HG02852 (cell line): ENCODE measurements around the gene TCTN1.
A peak's percentile ranks its signal among the peaks of the same experiment; 100 is the strongest.

ENCODE experiments used
- ATAC-seq: cut with Tn5 transposase; IDR thresholded peaks from one replicate; pipeline ENCODE4 v1.9.1; 2021; ENCODE audit warnings: mild to moderate bottlenecking, moderate library complexity; ENCODE audit not compliant: unreplicated experiment

The TCTN1 gene

GRCh38 chr12:110677982-110678381 is 64.1 kb downstream of the TCTN1 start:
- ATAC-seq: no peak

DNA sequence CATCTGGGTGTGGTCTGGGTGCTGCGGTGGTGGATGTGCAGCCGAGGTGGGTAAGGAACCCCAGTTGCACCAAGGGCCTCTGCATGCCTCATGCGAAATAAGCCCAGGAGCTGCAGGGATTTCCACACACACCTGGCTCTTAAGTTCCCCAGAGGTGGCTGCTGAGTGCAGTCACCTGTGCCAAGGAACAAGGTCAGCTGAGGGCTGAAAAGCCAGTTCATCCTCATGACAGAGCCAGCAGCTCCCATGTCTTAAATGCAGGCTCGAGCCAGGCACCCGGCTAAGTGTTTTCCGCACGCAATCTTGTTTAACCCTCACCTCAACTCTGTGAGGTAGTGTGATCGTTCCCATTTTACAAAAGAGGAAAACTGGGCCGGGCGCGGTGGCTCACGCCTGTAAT is 65.3 kb downstream of the TCTN1 start:
- no peak for ATAC-seq

DNA sequence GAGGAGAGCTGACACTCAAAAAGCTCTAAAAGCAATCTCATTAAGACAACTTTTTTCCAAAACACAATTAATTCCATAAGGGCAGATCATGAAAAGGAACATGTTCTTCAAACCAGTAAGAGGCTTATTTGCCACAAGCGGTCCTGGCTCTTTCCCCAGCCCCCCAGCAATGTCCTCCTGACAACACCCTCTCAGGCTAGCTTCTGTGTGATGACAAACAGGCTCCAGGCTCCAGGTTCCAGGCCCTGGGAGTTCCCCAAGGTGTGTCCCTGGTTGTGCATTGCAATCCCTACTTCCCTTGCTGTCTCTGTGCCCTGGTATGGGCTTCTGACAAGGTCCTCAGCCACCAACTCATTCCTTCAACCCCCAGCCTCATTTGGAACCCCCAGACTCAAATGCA is 66.1 kb downstream of the TCTN1 start:
- no peak for ATAC-seq

GRCh38 chr12:110683888-110684287 is 70.0 kb downstream of the TCTN1 start:
- no peak for ATAC-seq

- ATAC-seq: no peak
Measured at GRCh38 chr12:110684312-110684836, 70.4 kb downstream of the TCTN1 start.

DNA sequence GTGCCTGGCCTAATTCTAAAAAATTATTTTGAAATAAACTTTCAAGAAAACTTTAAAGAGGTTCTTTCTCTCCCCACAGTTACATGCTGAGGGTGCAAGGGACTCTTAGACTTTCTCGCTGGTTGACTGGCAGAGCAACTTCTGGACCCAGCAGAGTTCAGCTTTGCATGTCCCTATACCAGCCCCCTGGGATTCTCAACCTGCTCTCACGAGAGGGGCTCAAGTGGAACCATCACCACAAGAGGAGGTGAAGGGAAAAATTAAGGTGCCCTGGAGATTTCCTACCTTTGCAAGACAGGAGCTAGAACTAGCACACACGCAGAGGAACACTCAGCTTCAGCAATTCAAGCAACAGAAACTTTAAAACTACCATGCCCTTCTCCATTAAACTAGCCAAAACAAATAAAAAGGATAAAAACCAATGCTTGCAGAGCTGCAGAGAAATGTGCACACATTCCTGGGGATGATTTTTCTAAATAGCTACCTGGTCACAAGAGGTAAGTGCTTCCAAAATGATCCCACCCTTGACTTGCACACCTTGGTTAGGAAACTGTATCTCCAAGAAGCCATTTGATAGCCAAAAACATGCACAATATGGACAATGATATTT is 72.5 kb downstream of the TCTN1 start:
- no peak for ATAC-seq

DNA sequence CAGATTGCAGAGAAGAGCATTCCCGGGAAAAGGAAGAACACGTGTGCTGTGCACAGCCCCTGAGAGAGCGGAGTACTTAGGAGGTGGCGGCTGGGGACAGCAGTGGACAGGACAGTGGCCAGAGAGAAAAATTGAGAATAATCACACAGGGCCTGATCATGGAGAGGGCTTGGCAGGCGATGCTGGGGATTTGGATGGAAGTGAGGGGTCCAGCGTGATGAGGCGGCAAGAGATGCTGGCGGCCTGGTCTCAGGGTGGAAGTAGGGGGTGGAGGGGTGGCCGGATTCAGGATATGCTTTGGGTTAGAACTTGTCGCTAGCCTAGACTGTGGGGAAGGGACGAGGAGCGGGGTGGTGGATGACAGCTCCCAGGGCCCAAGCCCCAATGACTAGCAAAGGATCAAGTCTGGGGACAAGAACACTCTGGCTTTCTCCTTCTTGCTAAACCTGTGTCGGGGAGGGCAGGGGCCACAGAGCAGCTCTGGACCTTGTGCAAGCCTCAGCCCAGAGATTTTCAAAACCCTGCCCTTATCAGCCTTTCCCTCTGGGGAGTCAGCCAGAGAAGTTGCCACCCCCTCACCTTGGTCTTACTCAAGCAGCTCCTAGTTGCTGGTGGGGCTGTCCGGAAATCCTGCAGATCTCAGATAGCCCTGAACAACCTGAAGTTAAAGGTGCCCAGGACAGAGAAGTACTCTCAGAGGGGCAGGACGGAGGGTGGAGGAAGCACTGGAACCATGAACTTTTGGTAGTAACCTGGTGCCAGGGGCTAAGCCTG is 73.7 kb downstream of the TCTN1 start:
- no peak for ATAC-seq

GRCh38 chr12:110688446-110689280 is 74.7 kb downstream of the TCTN1 start, which contains the start of gene HVCN1:
Gene HVCN1 (minus strand): TSS chr12:110689115. CDS start chr12:110683245, 5,870 bp downstream.
- ATAC-seq: peak; percentile 35

DNA sequence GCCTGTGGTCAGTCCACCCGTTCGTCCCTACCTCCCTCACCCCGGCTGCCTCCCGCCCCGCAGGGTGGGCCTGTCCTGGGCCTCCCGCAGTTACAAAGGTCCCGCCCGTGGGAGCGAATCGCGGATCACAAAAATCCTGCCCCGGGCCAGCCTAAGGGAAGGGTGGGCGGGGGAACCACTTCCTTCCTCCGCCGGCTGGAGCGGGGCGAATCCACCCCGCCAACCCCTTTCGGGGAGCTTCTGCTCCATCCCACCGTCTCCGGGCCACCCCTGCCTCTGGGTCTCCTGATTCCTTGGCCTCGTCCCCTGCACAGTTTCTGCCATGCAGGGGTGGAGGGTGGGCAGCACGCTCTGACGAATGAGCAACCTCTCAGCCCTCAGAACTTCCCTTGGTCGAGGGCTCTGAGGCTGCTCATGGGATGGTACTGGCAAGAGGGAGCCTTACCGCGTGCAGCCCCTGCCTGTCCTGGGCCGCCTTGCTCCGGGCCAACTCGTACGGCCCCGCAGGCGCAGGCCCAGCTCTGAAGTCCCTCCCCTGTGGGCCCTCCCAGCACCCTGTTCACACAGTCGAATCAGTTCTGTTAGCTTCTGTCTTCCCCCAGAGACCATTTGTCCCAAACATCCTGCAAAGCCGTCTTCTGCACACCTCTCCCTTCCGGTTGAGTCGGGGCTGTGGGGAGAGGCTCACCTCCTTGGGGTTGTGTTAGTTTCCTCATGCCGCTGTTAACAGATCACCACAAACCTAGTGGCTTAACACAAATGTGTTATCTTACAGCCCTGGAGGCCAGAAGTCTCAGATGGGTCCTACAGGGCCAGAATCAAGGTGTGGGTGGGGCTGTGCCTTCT is 75.6 kb downstream of the TCTN1 start:
- peak; percentile 59 for ATAC-seq

DNA sequence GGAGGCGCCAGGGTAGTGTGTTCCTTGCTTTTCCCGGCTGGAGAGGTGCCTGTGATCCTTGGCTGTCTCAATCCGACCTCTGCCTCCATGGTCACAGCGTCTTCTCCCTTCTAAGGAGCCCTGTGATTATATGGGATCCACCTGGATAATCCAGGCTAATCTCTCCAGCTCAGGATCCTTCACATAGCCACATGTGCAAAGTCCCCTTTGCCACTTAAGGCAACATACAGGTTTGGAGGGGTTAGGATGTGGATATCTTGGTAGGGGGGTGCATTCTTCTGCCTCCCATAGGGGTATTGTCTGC is 76.2 kb downstream of the TCTN1 start:
- no peak for ATAC-seq

DNA sequence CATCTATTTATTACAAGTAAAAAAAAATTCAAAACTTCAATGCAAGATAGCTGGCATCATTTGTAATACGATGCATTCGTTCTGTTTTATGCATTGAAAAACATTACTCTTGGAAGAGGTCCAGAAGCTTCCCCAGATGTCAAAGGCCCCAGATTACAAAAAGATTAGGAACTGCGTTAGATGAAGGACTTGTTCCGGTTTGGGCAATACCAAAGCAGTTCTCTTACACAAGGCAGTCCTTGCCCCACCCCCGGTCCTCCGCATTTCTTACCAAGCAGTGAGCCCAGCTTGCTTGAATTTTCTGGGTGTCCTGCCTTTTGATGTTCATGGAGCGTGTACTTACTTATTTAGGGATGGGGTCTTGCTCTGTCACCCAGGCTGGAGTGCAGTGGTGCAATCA is 79.8 kb downstream of the TCTN1 start:
- ATAC-seq: no peak

DNA sequence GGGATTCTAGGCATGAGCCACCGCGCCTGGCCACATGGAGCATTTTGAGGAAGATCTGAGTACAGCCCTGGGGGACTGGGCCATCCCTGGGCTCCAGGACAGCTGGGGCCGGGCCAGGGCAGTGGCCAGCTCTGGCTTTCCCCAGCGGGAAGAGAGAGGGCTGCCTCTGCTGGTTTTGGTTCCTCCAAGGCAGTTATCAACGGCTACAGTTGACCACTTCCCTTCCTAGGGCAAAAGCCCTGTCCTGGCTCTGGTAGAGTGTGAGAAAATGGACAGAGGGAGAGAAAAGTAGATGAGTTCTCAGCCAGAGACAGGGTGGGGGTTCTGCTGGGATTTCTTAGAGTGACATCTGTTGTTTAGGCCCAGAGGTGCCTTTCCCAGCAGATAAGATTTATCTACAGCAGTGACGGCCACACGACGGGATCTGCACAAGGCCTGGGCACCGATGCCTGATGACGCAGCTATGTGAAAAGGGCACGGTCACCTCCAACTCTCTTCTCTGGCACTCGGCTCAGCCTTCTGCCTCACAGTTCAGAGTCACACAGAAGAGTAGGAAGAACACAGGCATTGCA is 80.5 kb downstream of the TCTN1 start:
- no peak for ATAC-seq

GRCh38 chr12:110696283-110696682 is 82.4 kb downstream of the TCTN1 start:
- ATAC-seq: no peak

GRCh38 chr12:110697236-110697635 is 83.3 kb downstream of the TCTN1 start:
- ATAC-seq: no peak

DNA sequence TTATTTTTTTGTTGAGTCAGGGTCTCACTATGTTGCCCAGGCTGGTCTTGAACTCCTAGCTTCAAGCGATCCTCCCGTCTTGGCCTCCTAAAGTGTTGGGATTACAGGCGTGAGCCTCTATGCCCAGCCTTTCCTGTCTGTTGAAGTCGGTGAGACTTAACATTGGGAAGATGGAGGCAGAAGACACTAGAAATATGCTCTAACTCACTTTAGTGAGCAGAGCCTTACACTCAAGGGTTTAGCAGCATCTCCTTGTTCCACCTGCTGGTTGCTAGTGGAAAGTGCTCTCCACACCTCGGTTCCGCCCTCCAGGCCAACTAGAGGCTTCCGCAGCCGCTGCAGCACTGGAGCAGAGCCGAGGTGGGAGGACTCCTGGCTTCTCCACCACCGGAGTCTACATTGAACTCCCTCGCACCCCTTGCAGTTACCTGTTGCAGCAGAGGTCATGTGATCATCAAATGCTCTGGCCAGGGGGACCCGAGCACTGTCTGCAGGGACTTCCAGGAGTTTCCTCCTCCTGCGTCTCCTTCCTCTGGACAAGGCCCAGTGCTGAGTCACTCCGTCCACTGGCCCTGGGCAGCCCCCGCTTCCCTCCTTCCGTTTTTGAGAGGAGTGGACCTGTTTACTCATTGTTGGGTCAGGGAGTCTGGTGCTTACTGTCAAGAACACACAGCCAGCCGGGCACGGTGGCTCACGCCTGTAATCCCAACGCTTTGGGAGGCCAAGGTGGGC is 84.4 kb downstream of the TCTN1 start:
- ATAC-seq: peak; percentile 87
